ENCODE data around the gene TBX21. TPM values are rescaled to one million over a fixed set of nuclear protein-coding genes. Genes with fewer than 3 reads are reported as not detected.
A peak's percentile ranks its signal among the peaks of the same experiment; 100 is the strongest.

The TBX21 gene
- total and polyA plus RNA-seq, 2 of the 4 experiments (the other 2 are of a cell fraction): not detected

- H2AFZ ChIP-seq (replicated peaks; ENCODE audit: low read length, poor library complexity): no peak overlapping the region
- 0 out of 2 replicates have a peak, but pooled peaks cover 3% of the 10 kb centered on the region for H3K9me1 ChIP-seq (ENCODE audit: insufficient read depth, low read length)
- H3K36me3 ChIP-seq (ENCODE audit: control insufficient read depth, insufficient read depth, low read length): peaks cover 25% of the 10 kb centered on the region; the same call in 1 of the 2 replicates
- ATAC-seq (ENCODE audit: low read depth) (no peak), DNase-seq (no peak)
- no peak overlapping the region for H3K4me2 ChIP-seq (ENCODE audit: low read depth, low read length)
- no peak overlapping the region for H2BK15ac ChIP-seq (ENCODE audit: low read depth, low read length)
- H4K91ac ChIP-seq (ENCODE audit: insufficient read depth, low read depth, low read length): no peak overlapping the region
- H3K18ac ChIP-seq (ENCODE audit: low read depth, low read length): no peak overlapping the region
- H3K4me3 ChIP-seq (ENCODE audit: insufficient read depth, low read depth, low read length): no peak overlapping the region
- H4K5ac ChIP-seq (ENCODE audit: low read depth, low read length): no peak overlapping the region
- no peak for TF ChIP-seq CEBPB (IDR thresholded peaks at IDR 0.05; ENCODE audit: low read depth, low read length)
- TF ChIP-seq POLR2A (IDR thresholded peaks at IDR 0.05; ENCODE audit: low read depth, low read length): no peak
- no peak for TF ChIP-seq MXI1 (IDR thresholded peaks at IDR 0.05; ENCODE audit: borderline replicate concordance, low read depth, low read length)
- no peak for TF ChIP-seq SMC3 (IDR thresholded peaks at IDR 0.05; ENCODE audit: low read depth, low read length)
- TF ChIP-seq CHD1 (IDR thresholded peaks at IDR 0.05; ENCODE audit: low read depth, low read length): no peak
- no peak for TF ChIP-seq MAFK (IDR thresholded peaks at IDR 0.05; ENCODE audit: low read depth, low read length)
- TF ChIP-seq NFE2L2 (IDR thresholded peaks at IDR 0.05; ENCODE audit: low read depth, low read length): no peak
- TF ChIP-seq FOS (IDR thresholded peaks at IDR 0.05; ENCODE audit: low read depth, low read length): no peak
- no peak for TF ChIP-seq RFX5 (IDR thresholded peaks at IDR 0.05; ENCODE audit: low read depth, low read length)
- TF ChIP-seq ELK1 (IDR thresholded peaks at IDR 0.05; ENCODE audit: borderline replicate concordance, low read depth, low read length): no peak
- H3K4ac ChIP-seq (ENCODE audit: low read depth, low read length): no peak overlapping the region
- WGBS, 2 experiments (ENCODE audit: extremely low coverage in 2 of 2, insufficient read length in 1 of 2): no CpG with 5 or more reads among the region's 4 CpGs
- dilution Hi-C loops (cut with HindIII; ENCODE audit: low sequenced_read_pairs, unreplicated experiment): no loop called here
- CTCF ChIA-PET: interaction anchor here (0.8 to 1.2 kb wide), 3 partner anchors 8 to 45 kb away, joined by 3 to 5 read pairs (median 3); no protein-coding TSS in a partner anchor
- H2AK9ac ChIP-seq (replicated peaks; ENCODE audit: low read depth, low read length, poor library complexity): peak overlapping the region; percentile 42
- no peak overlapping the region for H3K56ac ChIP-seq (ENCODE audit: extremely low read depth, insufficient read depth, low read length)
- H3K23ac ChIP-seq (ENCODE audit: low read depth, low read length): no peak overlapping the region
- no peaks in the 10 kb centered on the region for H3K9me3 ChIP-seq (ENCODE audit: control insufficient read depth, insufficient read depth, low read length)
- BruUV-seq (replicated peaks): no TSS peak
- no peak overlapping the region for H2AK5ac ChIP-seq (ENCODE audit: low read depth, low read length)
- POLR2A ChIA-PET (ENCODE audit: unreplicated experiment): no interaction called here
- H2BK5ac ChIP-seq (ENCODE audit: low read depth, low read length, poor library complexity, severe bottlenecking): no peak overlapping the region
- H3K27me3 ChIP-seq (ENCODE audit: control insufficient read depth, insufficient read depth, low read length): no peaks in the 10 kb centered on the region
- peaks cover 13% of the 10 kb centered on the region; the same call in 1 of the 2 replicates for H4K20me1 ChIP-seq (ENCODE audit: insufficient read depth, low read length)
- H3K4me1 ChIP-seq (ENCODE audit: control insufficient read depth, insufficient read depth, low read length): peaks cover 6% of the 10 kb centered on the region
- in situ Hi-C loops (cut with MboI; ENCODE audit: low sequenced_read_pairs): no loop called here
- no peak overlapping the region for H3K14ac ChIP-seq (replicated peaks; ENCODE audit: low read depth, low read length)
- intact Hi-C loops (cut with micrococcal nuclease): loop anchor here (2.0 kb wide), 2 partner anchors 89 to 191 kb away; no protein-coding TSS in a partner anchor
- H3K27ac ChIP-seq (ENCODE audit: insufficient read depth, low read length): no peak overlapping the region
- H2BK120ac ChIP-seq (ENCODE audit: low read depth, low read length): no peak overlapping the region
- no peak overlapping the region for H2BK20ac ChIP-seq (ENCODE audit: low read depth, low read length)
- H3K9ac ChIP-seq (ENCODE audit: low read depth, low read length): no peak overlapping the region
- no peak overlapping the region for H4K8ac ChIP-seq (ENCODE audit: low read depth in 2 of 2, low read length in 2 of 2)
- H3K79me1 ChIP-seq (ENCODE audit: low read depth in 1 of 2, low read length in 2 of 2): peaks cover 5 to 6% of the 10 kb centered on the region in 2 experiments; a peak in 2 of 4 replicates
Measured at GRCh38 chr17:47699536-47699840, 33.5 kb upstream of the TBX21 start.

Measured in IMR-90 (cell line).